ENCODE data around the gene SCAI.
"Not testable (repeated sequence)": the region's sequence is repeated elsewhere in the genome, so short reads cannot be mapped to it uniquely, and the experiment has no call there.

SCAI gene

GRCh38 chr9:125147401-125147951, 4.1 kb upstream of the SCAI start:
- DNase-seq: no peak

GRCh38 chr9:125146247-125146646, 2.9 kb upstream of the SCAI start:
- DNase-seq: no peak

GRCh38 chr9:125145425-125145824, 2.1 kb upstream of the SCAI start:
- no peak for DNase-seq

GRCh38 chr9:125142560-125143376, 560 bp downstream of the SCAI start:
- no peak for DNase-seq

- DNase-seq: no peak
Measured at GRCh38 chr9:125141751-125142150, 1.6 kb downstream of the SCAI start.

- no peak for DNase-seq
Measured at GRCh38 chr9:125141251-125141650, 2.1 kb downstream of the SCAI start.

- DNase-seq: no peak
Measured at GRCh38 chr9:125140576-125140975, 2.8 kb downstream of the SCAI start.

- DNase-seq: no peak
Measured at GRCh38 chr9:125137200-125137599, 6.1 kb downstream of the SCAI start.

GRCh38 chr9:125134976-125135375, 8.4 kb downstream of the SCAI start:
- no peak for DNase-seq

GRCh38 chr9:125133403-125134329, 9.7 kb downstream of the SCAI start:
- no peak for DNase-seq

- no peak for DNase-seq
Measured at GRCh38 chr9:125131778-125132177, 11.6 kb downstream of the SCAI start.

- DNase-seq: peak; percentile 60
Measured at GRCh38 chr9:125126019-125126746, 17.1 kb downstream of the SCAI start.

GRCh38 chr9:125125523-125125922, 17.8 kb downstream of the SCAI start:
- DNase-seq: no peak

GRCh38 chr9:125121146-125121545, 22.2 kb downstream of the SCAI start:
- DNase-seq: no peak

GRCh38 chr9:125119643-125120286, 23.6 kb downstream of the SCAI start:
- DNase-seq: no peak

GRCh38 chr9:125118696-125119095, 24.6 kb downstream of the SCAI start:
- not testable (repeated sequence) for DNase-seq

- DNase-seq: not testable (repeated sequence)
Measured at GRCh38 chr9:125114503-125114902, 28.8 kb downstream of the SCAI start.

GRCh38 chr9:125110464-125110863, 32.9 kb downstream of the SCAI start:
- no peak for DNase-seq

- not testable (repeated sequence) for DNase-seq
Measured at GRCh38 chr9:125108541-125108940, 34.8 kb downstream of the SCAI start.

- DNase-seq: no peak
Measured at GRCh38 chr9:125106285-125106893, 36.9 kb downstream of the SCAI start.

GRCh38 chr9:125103770-125104460, 39.4 kb downstream of the SCAI start:
- no peak for DNase-seq
